GM12801 (cell line): ENCODE measurements around the gene SYT7.

Source experiments
- TF ChIP-seq, protein P1 (sequence below): IDR thresholded peaks from one replicate; pipeline ENCODE4 v1.5.1; 2011; ENCODE audit warnings: control low read depth; ENCODE audit not compliant: insufficient read length; ENCODE audit errors: extremely low read depth

Gene SYT7

DNA sequence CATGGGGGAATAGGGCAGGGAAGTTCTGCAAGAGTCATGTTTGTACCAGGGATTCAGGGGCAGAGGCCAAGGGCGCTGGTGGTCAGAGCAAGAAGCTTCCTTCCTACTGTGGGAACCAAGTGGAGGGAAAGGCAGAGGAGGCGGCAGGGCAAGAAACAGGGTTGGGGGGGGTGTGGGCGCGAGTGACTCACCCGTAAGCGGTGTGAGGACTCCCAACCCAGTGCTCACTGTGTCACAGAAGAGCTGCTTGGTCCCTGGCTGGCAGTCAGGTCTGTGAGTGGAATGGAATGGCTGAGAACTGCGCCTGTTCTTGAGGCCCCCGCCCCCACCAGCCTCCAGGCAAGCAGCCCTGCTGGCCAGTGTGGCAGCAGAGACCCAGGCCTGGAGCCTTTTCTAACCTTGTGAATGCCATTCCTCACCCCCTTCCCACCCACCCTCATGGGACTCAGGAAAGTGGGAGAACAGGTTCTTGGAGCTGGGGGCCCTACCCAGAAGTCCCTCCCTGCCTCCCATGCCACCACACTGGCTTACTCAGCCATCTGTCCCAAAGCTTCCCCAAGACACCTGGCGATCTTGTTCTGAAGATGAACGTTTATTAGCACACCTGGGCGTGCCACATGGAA lies 67.6 kb downstream of the SYT7 start:
- TF ChIP-seq, protein P1, sequence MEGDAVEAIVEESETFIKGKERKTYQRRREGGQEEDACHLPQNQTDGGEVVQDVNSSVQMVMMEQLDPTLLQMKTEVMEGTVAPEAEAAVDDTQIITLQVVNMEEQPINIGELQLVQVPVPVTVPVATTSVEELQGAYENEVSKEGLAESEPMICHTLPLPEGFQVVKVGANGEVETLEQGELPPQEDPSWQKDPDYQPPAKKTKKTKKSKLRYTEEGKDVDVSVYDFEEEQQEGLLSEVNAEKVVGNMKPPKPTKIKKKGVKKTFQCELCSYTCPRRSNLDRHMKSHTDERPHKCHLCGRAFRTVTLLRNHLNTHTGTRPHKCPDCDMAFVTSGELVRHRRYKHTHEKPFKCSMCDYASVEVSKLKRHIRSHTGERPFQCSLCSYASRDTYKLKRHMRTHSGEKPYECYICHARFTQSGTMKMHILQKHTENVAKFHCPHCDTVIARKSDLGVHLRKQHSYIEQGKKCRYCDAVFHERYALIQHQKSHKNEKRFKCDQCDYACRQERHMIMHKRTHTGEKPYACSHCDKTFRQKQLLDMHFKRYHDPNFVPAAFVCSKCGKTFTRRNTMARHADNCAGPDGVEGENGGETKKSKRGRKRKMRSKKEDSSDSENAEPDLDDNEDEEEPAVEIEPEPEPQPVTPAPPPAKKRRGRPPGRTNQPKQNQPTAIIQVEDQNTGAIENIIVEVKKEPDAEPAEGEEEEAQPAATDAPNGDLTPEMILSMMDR: no peak

DNA sequence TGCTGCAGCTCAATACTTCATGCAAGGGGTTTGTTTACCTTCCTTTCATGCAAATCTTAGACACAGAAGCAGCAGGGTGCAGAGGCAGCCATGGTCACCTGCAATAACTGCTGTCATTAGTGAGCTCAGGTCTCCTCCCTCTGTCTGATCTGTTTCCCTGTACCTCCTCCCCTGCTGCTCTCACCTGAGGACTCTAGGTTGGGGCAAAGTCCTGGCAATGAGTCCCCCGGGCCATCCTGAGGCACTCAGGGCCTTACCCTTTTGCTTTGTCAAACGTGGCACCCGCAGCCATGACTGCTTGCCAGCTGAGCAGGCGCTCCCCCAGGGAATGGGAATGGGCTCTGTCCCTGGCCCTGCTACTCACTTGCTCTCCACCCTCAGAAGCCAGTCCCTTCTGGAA lies 68.4 kb downstream of the SYT7 start:
- TF ChIP-seq, protein P1: no peak

DNA sequence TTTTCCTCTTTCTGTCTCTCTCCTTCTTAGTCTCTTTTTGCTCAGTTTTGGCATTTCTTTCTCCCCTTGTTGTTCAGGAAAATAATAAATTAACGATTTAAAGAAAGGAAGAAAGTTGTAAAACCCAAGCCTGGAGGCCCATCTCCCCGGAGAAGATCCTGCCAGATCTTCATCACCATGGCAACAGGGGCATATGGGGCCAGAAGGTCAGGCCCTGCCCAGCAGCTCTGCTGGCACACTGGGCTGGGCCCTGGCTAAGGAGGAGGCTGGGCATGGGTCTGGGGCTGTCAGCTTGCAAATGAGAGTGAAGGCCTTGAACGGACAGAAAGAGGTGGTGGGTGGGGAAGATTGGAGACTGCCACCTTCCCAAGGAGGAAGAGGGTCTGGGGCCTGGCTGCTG lies 69.5 kb downstream of the SYT7 start:
- TF ChIP-seq, protein P1: no peak

DNA sequence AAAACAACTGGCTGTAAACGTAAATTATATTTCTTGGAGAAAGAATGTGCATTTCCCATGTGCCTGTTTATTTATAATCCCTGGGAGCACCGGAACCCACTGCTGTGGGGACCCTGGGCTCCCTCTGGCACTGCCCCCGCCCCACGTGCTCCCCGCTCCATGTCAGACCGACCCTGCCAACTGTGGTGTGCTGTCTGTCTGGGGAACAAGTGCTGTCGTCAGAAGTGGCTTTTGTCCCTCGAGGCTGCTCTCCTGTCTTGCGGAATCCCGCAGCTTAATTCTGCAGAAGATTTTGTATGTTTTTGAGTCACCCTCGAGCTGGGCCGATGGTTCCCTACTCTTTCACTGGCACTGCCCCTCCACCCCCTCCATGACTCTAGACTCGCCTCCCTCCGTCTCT lies 69.9 kb downstream of the SYT7 start:
- TF ChIP-seq, protein P1: no peak

DNA sequence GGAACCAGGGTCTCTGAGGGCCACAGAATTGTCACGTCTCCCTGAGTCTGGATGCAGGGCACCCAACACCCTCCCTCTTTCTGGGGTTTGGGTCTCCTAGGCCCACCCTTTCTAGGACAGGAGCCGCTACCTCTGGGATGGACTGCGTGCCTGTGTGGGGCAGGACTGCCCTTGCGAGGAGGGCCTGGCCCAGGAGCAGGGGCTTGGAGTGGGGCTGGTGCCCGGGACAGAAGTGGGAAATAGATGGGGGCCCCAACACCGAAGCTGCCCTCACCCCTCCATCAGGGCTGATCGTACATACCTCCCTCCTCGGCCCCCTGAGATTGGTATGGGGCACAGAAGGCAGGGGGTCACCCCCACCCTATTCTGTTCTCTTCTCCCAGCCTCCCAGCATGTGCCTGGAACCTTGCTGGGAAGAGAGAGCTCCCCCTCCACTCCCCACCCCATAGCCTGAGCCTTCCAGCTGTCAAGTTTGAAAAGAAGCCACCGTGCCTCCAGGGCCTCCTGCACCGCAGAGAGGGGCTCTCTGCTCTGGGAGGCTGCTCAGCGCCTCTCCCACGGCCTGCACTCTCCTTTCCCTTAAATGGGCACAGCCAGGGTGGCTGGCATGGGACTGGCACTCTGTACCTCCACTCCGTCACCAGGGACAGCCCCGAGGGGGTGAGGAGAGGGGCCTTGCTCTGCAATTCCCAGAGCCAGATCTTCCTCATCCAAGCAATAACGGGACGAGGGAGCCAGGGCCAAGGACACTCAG lies 70.5 kb downstream of the SYT7 start:
- TF ChIP-seq, protein P1: no peak

DNA sequence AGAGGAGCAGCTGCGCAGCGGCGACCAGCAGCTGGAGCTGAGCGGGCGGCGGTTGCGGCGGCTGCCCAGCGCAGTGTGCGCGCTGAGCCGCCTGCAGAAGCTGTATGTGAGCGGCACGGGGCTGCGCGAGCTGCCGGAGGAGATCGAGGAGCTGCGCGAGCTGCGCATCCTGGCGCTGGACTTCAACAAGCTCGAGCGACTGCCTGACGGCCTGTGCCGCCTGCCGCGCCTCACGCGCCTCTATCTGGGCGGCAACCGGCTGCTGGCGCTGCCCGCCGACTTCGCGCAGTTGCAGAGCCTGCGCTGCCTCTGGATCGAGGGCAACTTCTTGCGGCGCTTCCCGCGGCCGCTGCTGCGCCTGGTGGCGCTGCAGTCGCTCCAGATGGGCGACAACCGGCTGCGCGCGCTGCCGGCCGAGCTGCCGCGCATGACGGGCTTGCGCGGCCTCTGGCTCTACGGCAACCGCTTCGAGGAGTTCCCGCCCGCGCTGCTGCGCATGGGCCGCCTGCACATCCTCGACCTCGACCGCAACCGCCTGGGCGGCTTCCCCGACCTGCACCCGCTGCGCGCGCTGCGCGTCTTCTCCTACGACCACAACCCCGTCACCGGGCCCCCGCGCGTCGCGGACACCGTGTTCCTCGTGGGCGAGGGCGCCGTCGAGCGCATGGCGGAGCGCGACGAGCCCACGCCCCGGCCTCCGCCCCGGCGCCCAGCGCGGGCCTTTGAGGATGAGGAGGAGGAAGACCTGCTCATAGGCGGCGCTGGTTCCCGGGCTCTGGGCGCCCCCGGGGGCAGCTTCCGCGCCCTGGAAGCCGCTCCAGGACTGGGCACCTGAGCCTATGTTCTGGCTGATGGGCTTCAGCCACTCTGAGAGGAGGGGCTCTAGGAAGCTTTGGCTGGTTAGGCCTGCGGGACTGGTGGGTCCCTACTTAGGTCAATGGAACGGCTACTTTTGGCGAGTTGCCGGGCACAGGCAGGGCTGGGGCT lies 71.5 kb downstream of the SYT7 start:
- TF ChIP-seq, protein P1: no peak
